Spleen (tissue), 7 donors: ENCODE data around the gene TIAM1.

Experiments
- POLR2A ChIP-seq, 3 donors: fragments of 450-650 bp; IDR thresholded peaks; one replicate each; pipeline ENCODE4 v1.5.1; 2017; ENCODE audit warnings: antibody characterized with exemption in 3 of 3, mild to moderate bottlenecking in 1 of 3
- POLR2AphosphoS5 ChIP-seq, 3 donors: sonication (generic); formaldehyde crosslinking; IDR thresholded peaks; one replicate each; pipeline ENCODE4 v1.5.1; 2017; ENCODE audit warnings: antibody characterized with exemption in 3 of 3
- TF ChIP-seq, protein P1 (sequence below), 11 experiments: fragments of 200-600 bp in 7 of 11; fragments of 450-650 bp in 4 of 11; sonication (generic) in 4 of 11; IDR thresholded peaks in 8 of 11; conservative IDR thresholded peaks in 3 of 11; 1 replicate in 7 of 11; 2 replicates in 4 of 11; pipeline versions ENCODE4 v1.4.0 to v1.8.0; 2016 to 2021; ENCODE audit warnings: antibody characterized with exemption in 11 of 11, inconsistent platforms in 4 of 11, mild to moderate bottlenecking in 1 of 11
- donor health status: DM: no; HTN: no; CAD: no; lungs with moderate emphysema.
- donor health status: DM: no; HTN: no; CAD: no.
- donor health status: DM: no; HTN: no; CAD: no.

DNA sequence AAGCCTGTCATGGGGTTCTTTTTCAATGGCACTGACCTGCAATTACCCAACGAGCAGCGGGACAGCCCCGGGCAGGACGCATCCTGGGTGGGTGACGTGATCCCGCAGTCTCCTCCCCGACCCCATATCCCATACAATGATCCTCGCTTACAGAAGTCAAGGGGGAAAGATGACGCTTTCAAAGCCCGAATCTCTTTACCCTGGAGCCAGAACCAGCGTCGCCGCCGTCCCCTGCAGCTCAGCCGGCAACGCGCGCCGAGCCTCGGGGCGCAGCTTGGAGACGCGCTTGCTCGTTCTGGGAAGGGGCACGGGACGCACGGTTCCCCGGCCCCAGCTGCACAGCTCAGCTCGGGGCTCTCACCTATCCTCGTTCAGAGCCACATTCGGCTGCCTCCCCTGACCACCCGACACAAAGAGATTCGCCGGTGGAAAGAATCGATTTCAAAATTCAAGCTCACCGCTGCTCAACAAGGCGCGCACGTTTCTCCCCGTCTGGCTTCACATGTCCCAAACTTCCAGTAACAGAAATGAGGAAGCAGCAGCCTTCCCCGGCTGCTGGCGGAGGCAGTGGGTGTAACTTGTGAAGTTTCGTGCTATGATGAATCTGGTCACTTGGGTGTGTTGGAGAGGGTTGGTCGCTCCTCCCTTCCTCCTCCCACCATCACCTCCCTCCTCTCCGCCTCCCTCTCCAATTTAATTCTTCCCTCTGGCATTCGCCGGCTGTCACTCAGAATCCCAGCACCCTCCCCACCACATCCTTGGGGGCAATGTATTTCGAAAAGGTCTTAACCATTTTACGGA, at the start of gene TIAM1:
- TF ChIP-seq, protein P1, sequence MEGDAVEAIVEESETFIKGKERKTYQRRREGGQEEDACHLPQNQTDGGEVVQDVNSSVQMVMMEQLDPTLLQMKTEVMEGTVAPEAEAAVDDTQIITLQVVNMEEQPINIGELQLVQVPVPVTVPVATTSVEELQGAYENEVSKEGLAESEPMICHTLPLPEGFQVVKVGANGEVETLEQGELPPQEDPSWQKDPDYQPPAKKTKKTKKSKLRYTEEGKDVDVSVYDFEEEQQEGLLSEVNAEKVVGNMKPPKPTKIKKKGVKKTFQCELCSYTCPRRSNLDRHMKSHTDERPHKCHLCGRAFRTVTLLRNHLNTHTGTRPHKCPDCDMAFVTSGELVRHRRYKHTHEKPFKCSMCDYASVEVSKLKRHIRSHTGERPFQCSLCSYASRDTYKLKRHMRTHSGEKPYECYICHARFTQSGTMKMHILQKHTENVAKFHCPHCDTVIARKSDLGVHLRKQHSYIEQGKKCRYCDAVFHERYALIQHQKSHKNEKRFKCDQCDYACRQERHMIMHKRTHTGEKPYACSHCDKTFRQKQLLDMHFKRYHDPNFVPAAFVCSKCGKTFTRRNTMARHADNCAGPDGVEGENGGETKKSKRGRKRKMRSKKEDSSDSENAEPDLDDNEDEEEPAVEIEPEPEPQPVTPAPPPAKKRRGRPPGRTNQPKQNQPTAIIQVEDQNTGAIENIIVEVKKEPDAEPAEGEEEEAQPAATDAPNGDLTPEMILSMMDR (IDR thresholded peaks at IDR 0.05 in 8 of 11, conservative IDR thresholded peaks at IDR 0.05 in 3 of 11) = no peak
- TF ChIP-seq POLR2A (IDR thresholded peaks at IDR 0.05) (no peak), POLR2AphosphoS5 (IDR thresholded peaks at IDR 0.05) (peak; percentile 43 to 54 (median 44))
